Measurements from ENCODE around the gene TADA3. TPM values are rescaled to one million over a fixed set of nuclear protein-coding genes. Genes with fewer than 3 reads are reported as not detected.
A peak's percentile ranks its signal among the peaks of the same experiment; 100 is the strongest.

TADA3 gene
- total and polyA plus RNA-seq, 4 donors: 44.9 to 52.0 (median 49.3) TPM

- Histone ChIP-seq H3K27me3 (ENCODE audit: control insufficient read depth in 1 of 2, insufficient read depth in 2 of 2, low read length in 1 of 2) (no peaks in the 10 kb centered on the region), H3K4me1 (ENCODE audit: control insufficient read depth in 1 of 2, insufficient read depth in 2 of 2, low read length in 2 of 2) (peaks cover 2 to 4% of the 10 kb centered on the region in 2 donors), H3K36me3 (ENCODE audit: control insufficient read depth in 1 of 2, insufficient read depth in 2 of 2, low read length in 1 of 2) (peaks cover 0 to 2% of the 10 kb centered on the region in 2 donors), H3K27ac (ENCODE audit: low read depth in 1 of 2, low read length in 2 of 2) (no peak overlapping the region), H3K9me3 (ENCODE audit: control insufficient read depth, low read length) (no peaks in the 10 kb centered on the region), H3K4me3 (ENCODE audit: low read length in 2 of 2) (no peak overlapping the region)
- WGBS, 2 donors: 79 to 86% methylated on average over 4 of the region's 4 CpGs
- DNase-seq (no peak), ATAC-seq (ENCODE audit: low FRiP score) (no peak)
- intact Hi-C loops (cut with DNase I): no loop called here
Observed at GRCh38 chr3:9765865-9766264, 26.4 kb downstream of the TADA3 start.

- Histone ChIP-seq H3K4me3 (ENCODE audit: low read length in 2 of 2) (no peak overlapping the region), H3K36me3 (ENCODE audit: control insufficient read depth in 1 of 2, insufficient read depth in 2 of 2, low read length in 1 of 2) (peaks cover 0 to 4% of the 10 kb centered on the region in 2 donors), H3K9me3 (ENCODE audit: control insufficient read depth, low read length) (no peaks in the 10 kb centered on the region), H3K27ac (ENCODE audit: low read depth in 1 of 2, low read length in 2 of 2) (no peak overlapping the region), H3K27me3 (ENCODE audit: control insufficient read depth in 1 of 2, insufficient read depth in 2 of 2, low read length in 1 of 2) (no peaks in the 10 kb centered on the region), H3K4me1 (ENCODE audit: control insufficient read depth in 1 of 2, insufficient read depth in 2 of 2, low read length in 2 of 2) (no peaks in the 10 kb centered on the region)
- intact Hi-C loops (cut with DNase I): no loop called here
- DNase-seq: no peak
- no peak for ATAC-seq (ENCODE audit: low FRiP score)
- WGBS, 2 donors: 88 to 90% methylated on average over 8 of the region's 8 CpGs
Observed at GRCh38 chr3:9762871-9763270, 29.4 kb downstream of the TADA3 start.

GRCh38 chr3:9761919-9762318 lies 30.4 kb downstream of the TADA3 start:
- no peak for DNase-seq
- H3K27me3 ChIP-seq (ENCODE audit: control insufficient read depth in 1 of 2, insufficient read depth in 2 of 2, low read length in 1 of 2): no peaks in the 10 kb centered on the region
- intact Hi-C loops (cut with DNase I): no loop called here
- H3K9me3 ChIP-seq (ENCODE audit: control insufficient read depth, low read length): no peaks in the 10 kb centered on the region
- WGBS, 2 donors: 94 to 96% methylated on average over 5 of the region's 5 CpGs
- ATAC-seq (ENCODE audit: low FRiP score): no peak
- H3K36me3 ChIP-seq (ENCODE audit: control insufficient read depth in 1 of 2, insufficient read depth in 2 of 2, low read length in 1 of 2): peaks cover 0 to 6% of the 10 kb centered on the region in 2 donors
- no peaks in the 10 kb centered on the region for H3K4me1 ChIP-seq (ENCODE audit: control insufficient read depth in 1 of 2, insufficient read depth in 2 of 2, low read length in 2 of 2)
- H3K27ac ChIP-seq (ENCODE audit: low read depth in 1 of 2, low read length in 2 of 2): no peak overlapping the region
- H3K4me3 ChIP-seq (ENCODE audit: low read length in 2 of 2): no peak overlapping the region

GRCh38 chr3:9760779-9761505 lies 31.3 kb downstream of the TADA3 start:
- no peaks in the 10 kb centered on the region for H3K9me3 ChIP-seq (ENCODE audit: control insufficient read depth, low read length)
- peaks cover 0 to 8% of the 10 kb centered on the region in 2 donors for H3K36me3 ChIP-seq (ENCODE audit: control insufficient read depth in 1 of 2, insufficient read depth in 2 of 2, low read length in 1 of 2)
- 96% methylated on average over 10 of the region's 10 CpGs for WGBS, 2 donors
- intact Hi-C loops (cut with DNase I): no loop called here
- DNase-seq (no peak), ATAC-seq (ENCODE audit: low FRiP score) (no peak)
- H3K27me3 ChIP-seq (ENCODE audit: control insufficient read depth in 1 of 2, insufficient read depth in 2 of 2, low read length in 1 of 2): no peaks in the 10 kb centered on the region
- no peak overlapping the region for H3K4me3 ChIP-seq (ENCODE audit: low read length in 2 of 2)
- H3K4me1 ChIP-seq (ENCODE audit: control insufficient read depth in 1 of 2, insufficient read depth in 2 of 2, low read length in 2 of 2): no peaks in the 10 kb centered on the region
- H3K27ac ChIP-seq (ENCODE audit: low read depth in 1 of 2, low read length in 2 of 2): no peak overlapping the region

GRCh38 chr3:9757427-9757826 lies 34.8 kb downstream of the TADA3 start:
- intact Hi-C loops (cut with DNase I): no loop called here
- WGBS, 2 donors: 81 to 86% methylated on average over 13 of the region's 13 CpGs
- Histone ChIP-seq H3K9me3 (ENCODE audit: control insufficient read depth, low read length) (no peaks in the 10 kb centered on the region), H3K27ac (ENCODE audit: low read depth in 1 of 2, low read length in 2 of 2) (no peak overlapping the region), H3K4me1 (ENCODE audit: control insufficient read depth in 1 of 2, insufficient read depth in 2 of 2, low read length in 2 of 2) (no peaks in the 10 kb centered on the region), H3K36me3 (ENCODE audit: control insufficient read depth in 1 of 2, insufficient read depth in 2 of 2, low read length in 1 of 2) (peaks cover 0 to 7% of the 10 kb centered on the region in 2 donors), H3K4me3 (ENCODE audit: low read length in 2 of 2) (no peak overlapping the region), H3K27me3 (ENCODE audit: control insufficient read depth in 1 of 2, insufficient read depth in 2 of 2, low read length in 1 of 2) (no peaks in the 10 kb centered on the region)
- ATAC-seq (ENCODE audit: low FRiP score) (no peak), DNase-seq (no peak)

GRCh38 chr3:9754678-9755077 lies 37.6 kb downstream of the TADA3 start:
- no peak for DNase-seq
- Histone ChIP-seq H3K27me3 (ENCODE audit: control insufficient read depth in 1 of 2, insufficient read depth in 2 of 2, low read length in 1 of 2) (no peaks in the 10 kb centered on the region), H3K27ac (ENCODE audit: low read depth in 1 of 2, low read length in 2 of 2) (no peak overlapping the region), H3K4me3 (ENCODE audit: low read length in 2 of 2) (no peak overlapping the region), H3K4me1 (ENCODE audit: control insufficient read depth in 1 of 2, insufficient read depth in 2 of 2, low read length in 2 of 2) (no peaks in the 10 kb centered on the region), H3K36me3 (ENCODE audit: control insufficient read depth in 1 of 2, insufficient read depth in 2 of 2, low read length in 1 of 2) (peaks cover 0 to 7% of the 10 kb centered on the region in 2 donors), H3K9me3 (ENCODE audit: control insufficient read depth, low read length) (no peaks in the 10 kb centered on the region)
- intact Hi-C loops (cut with DNase I): loop anchor here (5.0 kb wide), 1 partner anchor 38 kb away; the partner anchor contains the start of genes ARPC4 (in 2 of the 2) and TADA3 (in 2 of the 2)
- 74 to 76% methylated on average over 8 of the region's 8 CpGs for WGBS, 2 donors
- ATAC-seq (ENCODE audit: low FRiP score): no peak

- Histone ChIP-seq H3K9me3 (ENCODE audit: control insufficient read depth, low read length) (no peaks in the 10 kb centered on the region), H3K27ac (ENCODE audit: low read depth in 1 of 2, low read length in 2 of 2) (no peak overlapping the region), H3K4me1 (ENCODE audit: control insufficient read depth in 1 of 2, insufficient read depth in 2 of 2, low read length in 2 of 2) (no peaks in the 10 kb centered on the region), H3K27me3 (ENCODE audit: control insufficient read depth in 1 of 2, insufficient read depth in 2 of 2, low read length in 1 of 2) (no peaks in the 10 kb centered on the region), H3K4me3 (ENCODE audit: low read length in 2 of 2) (peak overlapping the region; percentile 24 to 29), H3K36me3 (ENCODE audit: control insufficient read depth in 1 of 2, insufficient read depth in 2 of 2, low read length in 1 of 2) (no peaks in the 10 kb centered on the region)
- WGBS, 2 donors: 27 to 31% methylated on average over 17 of the region's 17 CpGs
- ATAC-seq (ENCODE audit: low FRiP score): no peak
- no peak for DNase-seq
- intact Hi-C loops (cut with DNase I): loop anchor here (5.0 kb wide), 1 partner anchor 42 kb away; the partner anchor contains the start of genes ARPC4 (in 2 of the 2) and TADA3 (in 2 of the 2)
Observed at GRCh38 chr3:9750556-9751411, 41.5 kb downstream of the TADA3 start.

GRCh38 chr3:9749645-9750555 lies 42.4 kb downstream of the TADA3 start, which contains the start of gene OGG1:
Gene OGG1, plus strand, starts transcription at chr3:9749952. Its CDS starts 335 bp downstream, at chr3:9750287.
- no peaks in the 10 kb centered on the region for H3K27me3 ChIP-seq (ENCODE audit: control insufficient read depth in 1 of 2, insufficient read depth in 2 of 2, low read length in 1 of 2)
- peak within 1 kb of the TSS; percentile 12 to 74 for H3K27ac ChIP-seq (ENCODE audit: low read depth in 1 of 2, low read length in 2 of 2)
- 0 to 1% methylated on average over 54 to 60 of the region's 60 CpGs for WGBS, 2 donors
- ATAC-seq (ENCODE audit: low FRiP score) (peak; percentile 98), DNase-seq (peak; percentile 99)
- no peaks in the 10 kb centered on the region for H3K4me1 ChIP-seq (ENCODE audit: control insufficient read depth in 1 of 2, insufficient read depth in 2 of 2, low read length in 2 of 2)
- peaks cover 0 to 4% of the 10 kb centered on the region in 2 donors for H3K36me3 ChIP-seq (ENCODE audit: control insufficient read depth in 1 of 2, insufficient read depth in 2 of 2, low read length in 1 of 2)
- intact Hi-C loops (cut with DNase I): loop anchor here (1.0 to 5.0 kb wide), 2 partner anchors 19 to 42 kb away; partner anchors contain the start of genes ARPC4 (in 2 of the 2), TADA3 (in 2 of the 2) and BRPF1 (in 1 of the 2)
- H3K9me3 ChIP-seq (ENCODE audit: control insufficient read depth, low read length): no peaks in the 10 kb centered on the region
- H3K4me3 ChIP-seq (ENCODE audit: low read length in 2 of 2): peak within 1 kb of the TSS; percentile 24 to 32

Data from aorta (tissue), 5 donors.